Fibroblast of lung (primary cell): ENCODE results near the gene AGBL1. TPM values are rescaled to one million over a fixed set of nuclear protein-coding genes. Genes with fewer than 3 reads are reported as not detected.

Source experiments
- DNase-seq, 2 donors: peaks; one replicate each; pipeline versions ENCODE4 v3.0.0 to v3.0.0-alpha.2; 2010; ENCODE audit warnings: low read depth in 2 of 2
- H2AFZ ChIP-seq: 2 replicates; pipeline ENCODE4 v1.5.1; 2012; ENCODE audit warnings: low read length, control low read depth, inconsistent platforms
- H3K27ac ChIP-seq: 2 replicates; pipeline ENCODE4 v1.5.1; 2011; ENCODE audit warnings: low read length, control low read depth; ENCODE audit not compliant: insufficient read depth
- H3K27me3 ChIP-seq: 2 replicates; pipeline ENCODE4 v1.5.1; 2011; ENCODE audit warnings: mild to moderate bottlenecking, low read length; ENCODE audit not compliant: control insufficient read depth, insufficient read depth
- H3K36me3 ChIP-seq: 2 replicates; pipeline ENCODE4 v1.5.1; 2011; ENCODE audit warnings: low read length; ENCODE audit not compliant: control insufficient read depth, insufficient read depth
- H3K4me1 ChIP-seq: 2 replicates; pipeline ENCODE4 v1.5.1; 2011; ENCODE audit warnings: low read length; ENCODE audit not compliant: control insufficient read depth, insufficient read depth; ENCODE audit errors: extremely low read depth
- H3K4me2 ChIP-seq: 2 replicates; pipeline ENCODE4 v1.5.1; 2011; ENCODE audit warnings: low read length, control low read depth; ENCODE audit not compliant: insufficient read depth; ENCODE audit errors: extremely low read depth
- H3K4me3 ChIP-seq, 4 experiments: fragments of 200-600 bp in 1 of 4; sonication (generic) in 1 of 4; replicated peaks in 1 of 4; 2 replicates each; pipeline ENCODE4 v1.5.1; 2011 to 2016; ENCODE audit warnings: low read length in 4 of 4, low read depth in 3 of 4, mild to moderate bottlenecking in 3 of 4, control low read depth in 2 of 4, inconsistent platforms in 1 of 4, mixed read lengths in 1 of 4; ENCODE audit not compliant: insufficient read depth in 1 of 4; ENCODE audit errors: control extremely low read depth in 1 of 4
- H3K79me2 ChIP-seq: 2 replicates; pipeline ENCODE4 v1.5.1; 2012; ENCODE audit warnings: mild to moderate bottlenecking, low read length, inconsistent platforms; ENCODE audit not compliant: control insufficient read depth, insufficient read depth
- H3K9ac ChIP-seq: 2 replicates; pipeline ENCODE4 v1.5.1; 2011; ENCODE audit warnings: mild to moderate bottlenecking, low read length, control low read depth; ENCODE audit not compliant: insufficient read depth
- H3K9me3 ChIP-seq: 2 replicates; pipeline ENCODE4 v1.5.1; 2012; ENCODE audit warnings: low read depth, low read length; ENCODE audit not compliant: control insufficient read depth, insufficient read depth
- H4K20me1 ChIP-seq: 2 replicates; pipeline ENCODE4 v1.5.1; 2011; ENCODE audit warnings: low read length; ENCODE audit not compliant: control insufficient read depth, insufficient read depth; ENCODE audit errors: extremely low read depth
- CTCF ChIP-seq, 2 donors: IDR thresholded peaks in 1 of 2; conservative IDR thresholded peaks in 1 of 2; 1 replicate in 1 of 2; 2 replicates in 1 of 2; pipeline ENCODE4 v1.5.1; 2011 to 2012; ENCODE audit warnings: low read length in 2 of 2, control low read depth in 1 of 2, inconsistent platforms in 1 of 2, low read depth in 1 of 2, mild to moderate bottlenecking in 1 of 2
- EZH2 ChIP-seq: IDR thresholded peaks from 2 replicates; pipeline ENCODE4 v1.5.1; 2012; ENCODE audit warnings: low read length, control low read depth, mild to moderate bottlenecking; ENCODE audit errors: missing control alignments
- polyA plus RNA-seq, 2 donors: library from polyadenylated mRNA; depleted of rRNA in 1 of 2; stranded (reverse) in 1 of 2; unstranded in 1 of 2; fragments of >200 nt; gene quantifications; 2 replicates each; pipeline ENCODE4 v1.2.1, GENCODE V29; 2011 to 2012; ENCODE audit warnings: missing spikeins in 1 of 2
- total RNA-seq: library from RNA; depleted of rRNA; stranded (reverse); fragments of >200 nt; gene quantifications from 2 replicates; pipeline ENCODE4 v1.2.1, GENCODE V29; 2014

AGBL1 gene
- total and polyA plus RNA-seq, 2 donors (not counting 1 experiment from before 2014, with no cell fraction given) = not detected

DNA sequence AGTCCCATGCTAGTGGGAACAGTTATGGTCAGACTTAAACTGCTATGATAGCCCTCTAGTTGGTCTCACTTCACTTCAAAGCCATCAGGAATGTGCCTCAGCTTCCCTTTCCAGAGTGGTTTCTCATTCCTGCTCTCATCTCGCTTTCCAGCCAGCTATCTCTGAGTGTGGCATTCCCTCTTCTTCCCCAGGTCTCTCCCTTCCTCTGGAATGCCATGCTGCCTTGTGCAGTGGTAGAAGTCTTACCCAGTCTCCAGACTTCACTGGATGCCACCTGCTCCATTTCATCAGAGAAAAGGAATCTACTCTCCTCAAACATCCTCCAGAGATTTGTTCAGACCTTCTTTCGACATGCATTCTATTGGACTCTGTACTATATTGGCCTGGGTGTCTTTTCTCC, 83.0 kb downstream of the AGBL1 start:
- Histone ChIP-seq H3K27ac (no peak overlapping the region), H3K27me3 (no peaks in the 10 kb centered on the region), H3K4me2 (no peak overlapping the region), H4K20me1 (no peaks in the 10 kb centered on the region), H3K4me1 (no peaks in the 10 kb centered on the region), H3K9ac (no peak overlapping the region), H3K79me2 (no peaks in the 10 kb centered on the region), H3K4me3 (no peak overlapping the region), H2AFZ (no peak overlapping the region), H3K9me3 (no peaks in the 10 kb centered on the region), H3K36me3 (no peaks in the 10 kb centered on the region)
- DNase-seq = no peak
- no peak for TF ChIP-seq CTCF (conservative IDR thresholded peaks at IDR 0.05 in 1 of 2, IDR thresholded peaks at IDR 0.05 in 1 of 2; ENCODE audit: low read depth in 1 of 2, low read length in 2 of 2)
- no peak for TF ChIP-seq EZH2

GRCh38 chr15:86163816-86164215, 84.1 kb downstream of the AGBL1 start:
- Histone ChIP-seq H4K20me1 (no peaks in the 10 kb centered on the region), H3K4me2 (no peak overlapping the region), H3K36me3 (no peaks in the 10 kb centered on the region), H3K4me3 (no peak overlapping the region), H3K9me3 (no peaks in the 10 kb centered on the region), H3K9ac (no peak overlapping the region), H2AFZ (no peak overlapping the region), H3K4me1 (no peaks in the 10 kb centered on the region), H3K27ac (no peak overlapping the region), H3K79me2 (no peaks in the 10 kb centered on the region), H3K27me3 (no peaks in the 10 kb centered on the region)
- DNase-seq = peak in 1 of 2 donors; percentile 28
- TF ChIP-seq CTCF (conservative IDR thresholded peaks at IDR 0.05 in 1 of 2, IDR thresholded peaks at IDR 0.05 in 1 of 2; ENCODE audit: low read depth in 1 of 2, low read length in 2 of 2) (no peak), EZH2 (no peak)

DNA sequence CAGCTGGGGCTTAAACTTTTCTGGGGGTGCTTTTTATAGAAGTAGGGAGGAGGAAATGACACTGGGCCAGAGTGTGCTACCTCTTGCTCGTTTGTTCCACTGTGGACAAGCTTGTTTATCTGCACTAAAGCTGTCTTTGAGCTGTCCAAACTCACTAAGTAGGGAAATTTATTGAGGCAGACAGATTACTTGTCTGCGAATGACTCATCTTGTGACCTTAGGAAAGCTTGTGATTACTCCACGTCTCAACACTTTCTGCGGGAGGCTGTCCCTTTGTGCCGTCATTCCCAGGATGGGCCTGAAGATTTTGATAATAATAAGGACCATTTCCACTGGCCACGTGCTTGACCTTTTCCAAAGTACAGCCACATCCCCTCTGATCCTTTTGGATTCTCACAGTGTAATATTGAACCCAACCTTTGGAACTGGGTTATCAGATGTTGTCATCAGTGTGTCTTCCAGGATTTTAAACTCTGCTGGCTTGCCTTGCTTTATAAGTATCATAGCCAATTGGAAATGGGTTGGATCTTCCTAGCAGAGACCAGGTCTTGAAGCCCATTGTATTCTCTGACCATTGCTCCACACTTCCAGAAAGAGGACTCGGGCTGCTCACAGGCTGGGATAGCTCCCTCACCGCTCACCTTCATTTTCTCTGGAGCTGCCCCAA, 84.7 kb downstream of the AGBL1 start:
- Histone ChIP-seq H3K4me3 (no peak overlapping the region), H3K4me1 (no peaks in the 10 kb centered on the region), H4K20me1 (no peaks in the 10 kb centered on the region), H2AFZ (no peak overlapping the region), H3K36me3 (no peaks in the 10 kb centered on the region), H3K9ac (no peak overlapping the region), H3K4me2 (no peak overlapping the region), H3K27me3 (no peaks in the 10 kb centered on the region), H3K9me3 (no peaks in the 10 kb centered on the region), H3K79me2 (no peaks in the 10 kb centered on the region), H3K27ac (no peak overlapping the region)
- TF ChIP-seq CTCF (conservative IDR thresholded peaks at IDR 0.05 in 1 of 2, IDR thresholded peaks at IDR 0.05 in 1 of 2; ENCODE audit: low read depth in 1 of 2, low read length in 2 of 2) = no peak
- no peak for TF ChIP-seq EZH2
- DNase-seq = peak in 1 of 2 donors; percentile 72
